ENCODE data around the gene RYR3. TPM values are rescaled to one million over a fixed set of nuclear protein-coding genes. Genes with fewer than 3 reads are reported as not detected.

The RYR3 gene
- total RNA-seq, 1 experiment from 2014 or later, result not detected

DNA sequence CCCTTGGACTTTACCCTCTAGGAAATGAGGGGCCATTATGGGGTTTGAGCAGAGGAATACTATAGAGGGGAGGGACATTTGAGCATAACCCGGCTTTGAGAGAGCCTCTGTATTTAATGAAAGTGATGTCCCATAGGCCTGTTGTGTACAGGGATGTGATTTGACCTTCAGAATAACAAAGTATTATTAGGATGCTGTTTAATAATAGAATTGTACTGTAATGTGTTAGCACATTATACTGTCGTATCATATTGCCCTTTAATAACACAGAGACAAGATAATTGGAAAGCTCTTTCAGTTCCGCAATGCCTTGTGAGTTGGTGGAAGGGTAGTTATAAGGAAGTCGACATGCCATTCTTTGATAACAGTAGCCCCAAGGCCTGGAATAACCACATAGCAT is 328.3 kb downstream of the RYR3 start:
- Histone ChIP-seq H3K27me3 (ENCODE audit: low read length) (no peaks in the 10 kb centered on the region), H3K9me3 (ENCODE audit: low read length) (no peaks in the 10 kb centered on the region), H2AFZ (ENCODE audit: low read length) (no peak overlapping the region), H3K27ac (ENCODE audit: low read length) (no peak overlapping the region), H3K4me2 (ENCODE audit: low read depth, low read length, poor library complexity, severe bottlenecking) (no peak overlapping the region), H3K4me3 (ENCODE audit: low read length) (no peak overlapping the region), H3K36me3 (ENCODE audit: insufficient read depth, low read length) (no peaks in the 10 kb centered on the region), H3K9me2 (replicated peaks; ENCODE audit: insufficient read depth, low read length) (no peaks in the 10 kb centered on the region), H3K9ac (ENCODE audit: low read length) (no peak overlapping the region), H3K79me2 (ENCODE audit: low read length) (no peaks in the 10 kb centered on the region), H4K20me1 (ENCODE audit: insufficient read depth, low read depth, low read length) (no peaks in the 10 kb centered on the region), H3K4me1 (ENCODE audit: low read length) (peaks cover 13% of the 10 kb centered on the region)
- no peak for DNase-seq

DNA sequence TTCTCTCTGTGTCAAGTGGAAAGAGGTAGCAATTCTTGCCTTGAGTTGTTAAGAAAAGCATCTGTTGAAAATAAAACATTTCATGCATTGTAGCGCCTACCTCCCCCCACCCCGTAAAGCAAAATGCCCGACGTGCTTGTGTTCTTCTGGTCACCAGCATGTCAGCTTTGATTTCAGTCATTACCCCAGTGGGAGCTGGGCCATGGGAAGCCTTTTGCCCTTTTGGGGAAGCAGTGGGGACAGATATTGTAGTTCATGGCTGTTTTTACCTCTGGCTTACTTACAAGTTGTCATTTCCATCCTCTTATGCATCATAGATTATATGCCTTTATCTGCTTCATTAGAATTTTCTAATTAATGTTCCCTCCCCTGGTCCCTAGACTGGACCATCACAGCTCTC is 328.7 kb downstream of the RYR3 start:
- no peaks in the 10 kb centered on the region for H3K9me3 ChIP-seq (ENCODE audit: low read length)
- H2AFZ ChIP-seq (ENCODE audit: low read length), result no peak overlapping the region
- H3K79me2 ChIP-seq (ENCODE audit: low read length), result no peaks in the 10 kb centered on the region
- H4K20me1 ChIP-seq (ENCODE audit: insufficient read depth, low read depth, low read length), result no peaks in the 10 kb centered on the region
- no peak overlapping the region for H3K4me2 ChIP-seq (ENCODE audit: low read depth, low read length, poor library complexity, severe bottlenecking)
- no peaks in the 10 kb centered on the region for H3K9me2 ChIP-seq (replicated peaks; ENCODE audit: insufficient read depth, low read length)
- H3K27ac ChIP-seq (ENCODE audit: low read length), result no peak overlapping the region
- H3K36me3 ChIP-seq (ENCODE audit: insufficient read depth, low read length), result no peaks in the 10 kb centered on the region
- no peak for DNase-seq
- H3K4me1 ChIP-seq (ENCODE audit: low read length), result peaks cover 13% of the 10 kb centered on the region
- H3K4me3 ChIP-seq (ENCODE audit: low read length), result no peak overlapping the region
- no peak overlapping the region for H3K9ac ChIP-seq (ENCODE audit: low read length)
- H3K27me3 ChIP-seq (ENCODE audit: low read length), result no peaks in the 10 kb centered on the region

DNA sequence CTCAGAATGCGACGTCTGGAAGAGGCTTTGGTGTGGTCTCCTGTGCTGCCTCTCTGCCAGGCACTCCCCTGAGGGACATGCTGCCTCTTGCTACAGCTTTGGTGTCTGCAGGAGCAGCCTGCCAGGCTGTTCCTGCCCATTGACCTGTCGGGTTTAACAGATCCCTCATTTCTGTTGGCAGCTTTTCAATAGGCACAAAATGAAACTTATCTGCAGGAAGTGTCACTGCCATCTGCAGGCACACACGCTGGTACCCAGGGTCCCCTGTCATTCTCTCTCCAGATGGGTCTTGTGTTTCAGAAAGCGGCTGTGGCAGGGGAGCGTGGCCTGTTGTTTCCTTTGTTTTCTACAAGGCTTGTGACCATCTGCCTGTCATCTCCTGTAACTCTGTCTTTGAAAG is 329.2 kb downstream of the RYR3 start:
- H3K9ac ChIP-seq (ENCODE audit: low read length), result no peak overlapping the region
- H3K36me3 ChIP-seq (ENCODE audit: insufficient read depth, low read length), result no peaks in the 10 kb centered on the region
- no peaks in the 10 kb centered on the region for H3K9me3 ChIP-seq (ENCODE audit: low read length)
- H3K27me3 ChIP-seq (ENCODE audit: low read length), result no peaks in the 10 kb centered on the region
- peaks cover 13% of the 10 kb centered on the region for H3K4me1 ChIP-seq (ENCODE audit: low read length)
- DNase-seq, result peak; percentile 41
- H4K20me1 ChIP-seq (ENCODE audit: insufficient read depth, low read depth, low read length), result no peaks in the 10 kb centered on the region
- H3K4me3 ChIP-seq (ENCODE audit: low read length), result no peak overlapping the region
- H2AFZ ChIP-seq (ENCODE audit: low read length), result no peak overlapping the region
- no peaks in the 10 kb centered on the region for H3K79me2 ChIP-seq (ENCODE audit: low read length)
- no peaks in the 10 kb centered on the region for H3K9me2 ChIP-seq (replicated peaks; ENCODE audit: insufficient read depth, low read length)
- H3K27ac ChIP-seq (ENCODE audit: low read length), result no peak overlapping the region
- H3K4me2 ChIP-seq (ENCODE audit: low read depth, low read length, poor library complexity, severe bottlenecking), result no peak overlapping the region

DNA sequence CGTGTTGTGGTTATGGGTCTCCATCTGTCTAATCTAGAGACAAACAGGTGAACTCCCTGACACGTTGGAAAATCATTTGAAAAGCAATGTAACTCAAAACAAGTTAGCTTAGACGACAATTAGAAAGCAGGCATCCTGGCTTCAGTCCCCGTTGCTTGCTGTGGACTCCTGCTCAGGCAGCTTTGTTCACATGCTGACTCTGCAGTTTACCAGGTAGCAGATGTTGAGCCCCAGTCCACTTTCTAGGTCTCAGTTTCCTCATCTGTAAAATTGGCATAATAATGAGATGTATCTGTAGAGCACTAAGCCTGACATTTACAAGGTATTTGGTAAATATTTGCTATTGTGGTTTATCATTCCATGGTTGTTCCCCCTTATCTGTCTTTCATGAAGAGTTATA is 330.3 kb downstream of the RYR3 start:
- no peaks in the 10 kb centered on the region for H3K79me2 ChIP-seq (ENCODE audit: low read length)
- H4K20me1 ChIP-seq (ENCODE audit: insufficient read depth, low read depth, low read length), result no peaks in the 10 kb centered on the region
- no peak overlapping the region for H3K4me3 ChIP-seq (ENCODE audit: low read length)
- H3K27ac ChIP-seq (ENCODE audit: low read length), result no peak overlapping the region
- no peak for DNase-seq
- no peak overlapping the region for H2AFZ ChIP-seq (ENCODE audit: low read length)
- H3K4me1 ChIP-seq (ENCODE audit: low read length), result peaks cover 13% of the 10 kb centered on the region
- H3K9ac ChIP-seq (ENCODE audit: low read length), result no peak overlapping the region
- H3K4me2 ChIP-seq (ENCODE audit: low read depth, low read length, poor library complexity, severe bottlenecking), result no peak overlapping the region
- no peaks in the 10 kb centered on the region for H3K9me3 ChIP-seq (ENCODE audit: low read length)
- H3K36me3 ChIP-seq (ENCODE audit: insufficient read depth, low read length), result no peaks in the 10 kb centered on the region
- no peaks in the 10 kb centered on the region for H3K9me2 ChIP-seq (replicated peaks; ENCODE audit: insufficient read depth, low read length)
- no peaks in the 10 kb centered on the region for H3K27me3 ChIP-seq (ENCODE audit: low read length)

DNA sequence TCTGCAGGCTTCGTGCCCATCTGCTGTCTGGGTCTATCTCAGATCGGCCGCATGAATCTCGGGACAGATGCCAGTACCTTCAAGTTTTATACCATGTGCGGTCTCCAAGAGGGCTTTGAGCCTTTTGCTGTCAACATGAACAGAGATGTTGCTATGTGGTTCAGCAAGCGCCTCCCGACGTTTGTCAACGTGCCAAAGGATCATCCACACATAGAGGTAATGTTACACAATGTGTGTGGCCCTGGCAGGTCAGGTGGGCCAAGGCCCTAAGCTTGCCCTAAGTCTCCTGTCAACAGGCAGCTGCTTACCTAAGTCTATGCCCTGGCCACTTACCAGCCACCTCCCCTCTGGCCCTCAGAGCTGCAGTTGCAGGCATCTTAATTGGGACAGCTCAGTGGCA is 333.5 kb downstream of the RYR3 start:
- Histone ChIP-seq H3K9me3 (ENCODE audit: low read length) (no peaks in the 10 kb centered on the region), H3K9ac (ENCODE audit: low read length) (no peak overlapping the region), H3K79me2 (ENCODE audit: low read length) (no peaks in the 10 kb centered on the region), H3K4me3 (ENCODE audit: low read length) (no peak overlapping the region), H4K20me1 (ENCODE audit: insufficient read depth, low read depth, low read length) (no peaks in the 10 kb centered on the region), H3K4me1 (ENCODE audit: low read length) (no peaks in the 10 kb centered on the region), H3K9me2 (replicated peaks; ENCODE audit: insufficient read depth, low read length) (no peaks in the 10 kb centered on the region), H3K27me3 (ENCODE audit: low read length) (no peaks in the 10 kb centered on the region), H2AFZ (ENCODE audit: low read length) (no peak overlapping the region), H3K4me2 (ENCODE audit: low read depth, low read length, poor library complexity, severe bottlenecking) (no peak overlapping the region), H3K27ac (ENCODE audit: low read length) (no peak overlapping the region), H3K36me3 (ENCODE audit: insufficient read depth, low read length) (no peaks in the 10 kb centered on the region)
- no peak for DNase-seq

DNA sequence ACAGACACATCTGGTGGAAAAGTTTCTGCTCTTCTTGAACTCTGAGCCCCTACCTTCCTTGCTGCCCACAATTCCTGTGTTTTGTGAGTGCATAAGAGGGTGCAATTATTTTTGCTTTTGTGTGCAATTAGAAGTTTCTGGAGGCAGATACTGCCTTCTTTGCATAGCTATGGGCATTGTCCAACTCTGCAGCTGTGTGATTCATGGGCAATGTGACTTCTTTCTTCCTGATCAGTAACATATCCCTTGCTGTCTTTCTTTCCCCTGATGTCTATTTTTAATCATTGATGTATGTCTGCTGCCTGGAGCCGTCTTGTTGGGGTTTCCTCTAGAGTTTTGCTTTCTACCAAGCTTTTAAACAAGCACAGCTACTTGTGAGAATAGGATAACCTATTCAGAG is 336.0 kb downstream of the RYR3 start:
- H2AFZ ChIP-seq (ENCODE audit: low read length), result no peak overlapping the region
- H3K27me3 ChIP-seq (ENCODE audit: low read length), result no peaks in the 10 kb centered on the region

DNA sequence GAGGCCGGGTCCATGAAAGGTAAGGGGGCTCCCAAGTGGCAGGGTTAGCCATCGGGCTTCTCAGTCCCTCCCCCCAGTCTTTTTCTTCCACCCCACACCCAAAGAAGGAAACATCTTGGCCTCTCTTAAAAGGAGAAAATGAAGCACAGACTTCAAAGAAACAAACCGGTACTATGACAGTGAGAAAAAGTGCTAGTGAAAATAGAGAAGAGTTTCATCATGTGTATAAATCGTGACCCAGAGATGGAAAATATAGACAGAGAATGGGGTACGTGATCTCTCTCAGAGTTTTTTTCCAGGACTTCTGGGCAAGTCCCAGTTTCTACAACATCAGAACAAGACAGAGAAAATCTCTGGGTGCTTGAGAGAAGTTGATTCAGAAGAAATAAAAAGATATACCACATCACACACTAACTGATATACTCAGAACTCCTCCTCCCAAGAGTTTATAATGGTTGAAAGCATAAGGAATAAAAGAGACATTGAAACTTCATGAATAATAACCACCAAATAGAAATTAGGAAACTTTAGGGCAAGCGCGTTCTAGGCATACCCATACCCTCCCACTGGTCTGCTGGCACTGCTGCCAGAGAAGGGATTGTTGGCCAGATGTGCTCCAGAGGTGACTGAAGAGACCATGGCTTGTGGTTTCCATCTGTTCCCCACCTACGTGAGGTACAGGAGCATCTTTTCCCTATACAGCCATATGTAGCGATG is 338.6 kb downstream of the RYR3 start:
- Histone ChIP-seq H3K9me3 (ENCODE audit: low read length) (no peaks in the 10 kb centered on the region), H3K27ac (ENCODE audit: low read length) (no peak overlapping the region), H3K4me3 (ENCODE audit: low read length) (no peak overlapping the region), H3K9me2 (replicated peaks; ENCODE audit: insufficient read depth, low read length) (no peaks in the 10 kb centered on the region), H3K4me2 (ENCODE audit: low read depth, low read length, poor library complexity, severe bottlenecking) (no peak overlapping the region), H3K27me3 (ENCODE audit: low read length) (no peaks in the 10 kb centered on the region), H3K9ac (ENCODE audit: low read length) (no peak overlapping the region), H3K4me1 (ENCODE audit: low read length) (no peaks in the 10 kb centered on the region), H3K36me3 (ENCODE audit: insufficient read depth, low read length) (no peaks in the 10 kb centered on the region), H3K79me2 (ENCODE audit: low read length) (no peaks in the 10 kb centered on the region), H4K20me1 (ENCODE audit: insufficient read depth, low read depth, low read length) (no peaks in the 10 kb centered on the region), H2AFZ (ENCODE audit: low read length) (no peak overlapping the region)
- no peak for DNase-seq

More for the DNA sequence above, 336.0 kb downstream of the RYR3 start:
- H3K9me2 ChIP-seq (replicated peaks; ENCODE audit: insufficient read depth, low read length), result no peaks in the 10 kb centered on the region
- DNase-seq, result no peak
- no peak overlapping the region for H3K4me3 ChIP-seq (ENCODE audit: low read length)
- H3K27ac ChIP-seq (ENCODE audit: low read length), result no peak overlapping the region
- H3K36me3 ChIP-seq (ENCODE audit: insufficient read depth, low read length), result no peaks in the 10 kb centered on the region
- H3K4me1 ChIP-seq (ENCODE audit: low read length), result no peaks in the 10 kb centered on the region
- H3K79me2 ChIP-seq (ENCODE audit: low read length), result no peaks in the 10 kb centered on the region
- no peak overlapping the region for H3K4me2 ChIP-seq (ENCODE audit: low read depth, low read length, poor library complexity, severe bottlenecking)
- H4K20me1 ChIP-seq (ENCODE audit: insufficient read depth, low read depth, low read length), result no peaks in the 10 kb centered on the region
- H3K9ac ChIP-seq (ENCODE audit: low read length), result no peak overlapping the region
- H3K9me3 ChIP-seq (ENCODE audit: low read length), result no peaks in the 10 kb centered on the region

DNA sequence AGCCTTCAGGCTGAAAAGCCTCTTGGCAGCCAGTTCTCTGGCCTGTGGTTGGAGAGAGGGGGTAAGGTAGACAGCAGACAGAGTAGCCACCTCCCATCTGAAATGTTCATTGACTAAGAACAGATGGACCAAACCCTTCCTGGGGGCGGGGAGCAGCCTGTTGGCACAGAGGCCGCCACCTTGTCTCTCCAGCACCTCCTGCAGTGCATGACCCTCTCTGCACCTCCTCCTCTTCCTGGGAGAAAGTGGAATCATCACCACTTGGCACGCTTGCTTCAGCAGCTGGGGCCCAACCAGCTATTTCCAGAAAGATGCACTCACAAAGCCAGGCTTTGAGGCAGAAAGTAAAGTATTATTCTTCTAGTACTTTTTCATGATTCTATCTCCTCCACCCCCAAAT is 344.1 kb downstream of the RYR3 start:
- no peaks in the 10 kb centered on the region for H3K27me3 ChIP-seq (ENCODE audit: low read length)
- H3K9ac ChIP-seq (ENCODE audit: low read length), result no peak overlapping the region
- H3K4me1 ChIP-seq (ENCODE audit: low read length), result no peaks in the 10 kb centered on the region
- no peaks in the 10 kb centered on the region for H4K20me1 ChIP-seq (ENCODE audit: insufficient read depth, low read depth, low read length)
- no peaks in the 10 kb centered on the region for H3K79me2 ChIP-seq (ENCODE audit: low read length)
- no peak overlapping the region for H3K4me3 ChIP-seq (ENCODE audit: low read length)
- no peaks in the 10 kb centered on the region for H3K36me3 ChIP-seq (ENCODE audit: insufficient read depth, low read length)
- DNase-seq, result no peak
- H3K9me2 ChIP-seq (replicated peaks; ENCODE audit: insufficient read depth, low read length), result no peaks in the 10 kb centered on the region
- H3K27ac ChIP-seq (ENCODE audit: low read length), result no peak overlapping the region
- H2AFZ ChIP-seq (ENCODE audit: low read length), result no peak overlapping the region
- no peak overlapping the region for H3K4me2 ChIP-seq (ENCODE audit: low read depth, low read length, poor library complexity, severe bottlenecking)
- H3K9me3 ChIP-seq (ENCODE audit: low read length), result no peaks in the 10 kb centered on the region

Measured in Karpas-422 (cell line).